HEK293T (cell line): ENCODE data around the gene B9D2.

Experiments
- CTCF ChIA-PET: fragments of 350-600 bp; formaldehyde crosslinking; extraction: SDS; loops from one replicate; lab custom pipeline; 2021; ENCODE audit warnings: antibody characterized with exemption, inconsistent platforms; lab: Yijun Ruan, JAX
- POLR2A ChIA-PET: fragments of 350-600 bp; formaldehyde crosslinking; extraction: SDS; loops from one replicate; lab custom pipeline; 2020; ENCODE audit warnings: antibody characterized with exemption, inconsistent platforms; lab: Yijun Ruan, JAX
- DNase-seq: peaks from one replicate; pipeline ENCODE4 v3.0.0; 2012; ENCODE audit warnings: mixed read lengths; ENCODE audit errors: extremely low spot score
- ARNT ChIP-seq: fragments of 450-650 bp; IDR thresholded peaks from 2 replicates; pipeline ENCODE4 v1.6.1; 2017; ENCODE audit warnings: mild to moderate bottlenecking
- BHLHE40 ChIP-seq: fragments of 450-650 bp; IDR thresholded peaks from 2 replicates; pipeline ENCODE4 v1.6.1; 2016; ENCODE audit warnings: mild to moderate bottlenecking, moderate library complexity, borderline replicate concordance
- CTBP1 ChIP-seq: fragments of 450-650 bp; IDR thresholded peaks from 2 replicates; pipeline ENCODE4 v1.6.1; 2016; ENCODE audit warnings: borderline replicate concordance
- ELF4 ChIP-seq: fragments of 450-650 bp; IDR thresholded peaks from 2 replicates; pipeline ENCODE4 v1.6.1; 2017; ENCODE audit warnings: antibody characterized with exemption
- FOXA1 ChIP-seq: fragments of 450-650 bp; IDR thresholded peaks from 2 replicates; pipeline ENCODE4 v1.6.1; 2016; ENCODE audit warnings: mild to moderate bottlenecking
- FOXK2 ChIP-seq: fragments of 450-650 bp; IDR thresholded peaks from 2 replicates; pipeline ENCODE4 v1.6.1; 2016; ENCODE audit warnings: mild to moderate bottlenecking
- FOXM1 ChIP-seq: fragments of 450-650 bp; IDR thresholded peaks from 2 replicates; pipeline ENCODE4 v1.6.1; 2017; ENCODE audit warnings: mild to moderate bottlenecking, borderline replicate concordance
- HDGF ChIP-seq: fragments of 450-650 bp; IDR thresholded peaks from 2 replicates; pipeline ENCODE4 v1.6.1; 2017; ENCODE audit warnings: antibody characterized with exemption, borderline replicate concordance
- L3MBTL2 ChIP-seq: fragments of 450-650 bp; conservative IDR thresholded peaks from 2 replicates; pipeline ENCODE4 v1.6.1; 2016; ENCODE audit warnings: mild to moderate bottlenecking
- LEF1 ChIP-seq: fragments of 450-650 bp; IDR thresholded peaks from 2 replicates; pipeline ENCODE4 v1.6.1; 2017; ENCODE audit warnings: mild to moderate bottlenecking, borderline replicate concordance
- NFRKB ChIP-seq: fragments of 450-650 bp; IDR thresholded peaks from 2 replicates; pipeline ENCODE4 v1.6.1; 2016; ENCODE audit warnings: mild to moderate bottlenecking, moderate library complexity
- SP1 ChIP-seq: fragments of 450-650 bp; IDR thresholded peaks from 2 replicates; pipeline ENCODE4 v1.6.1; 2017
- SUZ12 ChIP-seq: fragments of 450-650 bp; IDR thresholded peaks from 2 replicates; pipeline ENCODE4 v1.6.1; 2016; ENCODE audit warnings: mild to moderate bottlenecking
- TARDBP ChIP-seq: fragments of 450-650 bp; IDR thresholded peaks from 2 replicates; pipeline ENCODE4 v1.6.1; 2016
- ZNF384 ChIP-seq: fragments of 450-650 bp; IDR thresholded peaks from 2 replicates; pipeline ENCODE4 v1.6.1; 2016
- TF ChIP-seq, protein P1 (sequence below): fragments of 450-650 bp; IDR thresholded peaks from 2 replicates; pipeline ENCODE4 v1.6.1; 2016

B9D2 gene

DNA sequence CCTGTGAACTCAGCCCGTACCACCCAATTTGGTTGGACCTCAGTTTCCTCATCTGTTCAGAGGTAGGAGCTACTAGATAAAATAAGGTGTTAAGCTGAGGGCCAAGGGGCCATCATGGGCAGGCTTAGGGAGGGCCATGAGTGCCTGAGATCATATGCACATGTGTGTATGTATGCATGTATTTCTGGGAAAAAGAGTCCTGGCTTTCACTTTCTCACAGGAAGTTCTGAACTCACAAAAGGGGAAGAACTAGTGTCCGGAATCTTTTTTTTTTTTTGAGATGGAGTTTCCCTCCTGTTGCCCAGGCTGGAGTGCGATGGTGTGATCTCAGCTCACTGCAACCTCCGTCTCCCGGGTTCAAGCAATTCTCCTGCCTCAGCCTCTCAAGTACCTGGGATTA lies 29.2 kb downstream of the B9D2 start:
- TF ChIP-seq BHLHE40 (no peak), SP1 (no peak), HDGF (no peak), FOXA1 (no peak), ARNT (no peak), ELF4 (no peak), ZNF384 (no peak), LEF1 (no peak), NFRKB (no peak)
- ChIA-PET CTCF (no interaction called here), POLR2A (interaction anchor here (2.1 kb wide), 1 partner anchor 18 kb away, joined by 5 read pairs; no protein-coding TSS in a partner anchor)
- no peak for DNase-seq

DNA sequence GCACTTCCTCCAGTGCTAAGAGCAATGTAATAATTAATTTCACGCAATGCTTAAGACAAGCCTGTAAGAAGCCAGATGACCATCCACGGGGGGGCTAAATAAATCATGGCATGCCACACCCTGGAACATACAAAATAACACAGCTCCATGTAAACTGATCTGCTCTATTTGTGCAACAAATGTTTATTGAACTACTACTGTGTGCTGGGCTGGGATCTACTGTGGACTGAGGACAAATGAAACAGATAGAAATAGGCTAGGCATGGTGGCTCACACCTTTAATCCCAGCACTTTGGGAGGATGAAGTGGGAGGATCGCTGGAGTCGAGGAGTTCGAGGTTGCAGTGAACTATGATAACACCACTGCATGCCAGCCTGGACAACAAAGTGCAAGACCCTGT lies 31.5 kb downstream of the B9D2 start:
- ChIA-PET CTCF (no interaction called here), POLR2A (no interaction called here)
- no peak for TF ChIP-seq TARDBP
- no peak for TF ChIP-seq FOXK2
- no peak for DNase-seq

DNA sequence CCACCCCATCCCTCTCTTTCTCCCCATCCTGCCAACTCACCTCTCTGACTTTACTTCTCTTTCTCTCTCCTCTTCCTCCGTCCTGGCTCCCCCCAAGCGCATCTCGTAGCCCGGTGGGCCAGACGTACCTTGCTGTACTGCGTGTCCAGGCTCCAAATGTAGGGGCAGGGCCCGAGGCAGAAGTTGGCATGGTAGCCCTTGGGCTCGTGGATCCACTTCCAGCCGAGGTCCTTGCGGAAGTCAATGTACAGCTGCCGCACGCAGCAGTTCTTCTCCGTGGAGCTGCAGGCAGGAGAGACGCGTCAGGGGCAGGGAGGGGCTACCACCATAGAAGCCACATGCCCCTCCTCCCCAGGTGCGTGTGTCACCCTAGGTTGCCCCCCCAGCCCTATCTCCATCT lies 31.9 kb downstream of the B9D2 start:
- no peak for DNase-seq
- POLR2A ChIA-PET, result no interaction called here
- CTCF ChIA-PET, result no interaction called here
- no peak for TF ChIP-seq FOXA1
- no peak for TF ChIP-seq FOXM1
- TF ChIP-seq L3MBTL2, result no peak
- TF ChIP-seq NFRKB, result no peak
- no peak for TF ChIP-seq TARDBP
- no peak for TF ChIP-seq BHLHE40
- no peak for TF ChIP-seq ARNT
- TF ChIP-seq ELF4, result no peak
- no peak for TF ChIP-seq CTBP1
- no peak for TF ChIP-seq LEF1
- no peak for TF ChIP-seq ZNF384
- TF ChIP-seq SUZ12, result no peak

DNA sequence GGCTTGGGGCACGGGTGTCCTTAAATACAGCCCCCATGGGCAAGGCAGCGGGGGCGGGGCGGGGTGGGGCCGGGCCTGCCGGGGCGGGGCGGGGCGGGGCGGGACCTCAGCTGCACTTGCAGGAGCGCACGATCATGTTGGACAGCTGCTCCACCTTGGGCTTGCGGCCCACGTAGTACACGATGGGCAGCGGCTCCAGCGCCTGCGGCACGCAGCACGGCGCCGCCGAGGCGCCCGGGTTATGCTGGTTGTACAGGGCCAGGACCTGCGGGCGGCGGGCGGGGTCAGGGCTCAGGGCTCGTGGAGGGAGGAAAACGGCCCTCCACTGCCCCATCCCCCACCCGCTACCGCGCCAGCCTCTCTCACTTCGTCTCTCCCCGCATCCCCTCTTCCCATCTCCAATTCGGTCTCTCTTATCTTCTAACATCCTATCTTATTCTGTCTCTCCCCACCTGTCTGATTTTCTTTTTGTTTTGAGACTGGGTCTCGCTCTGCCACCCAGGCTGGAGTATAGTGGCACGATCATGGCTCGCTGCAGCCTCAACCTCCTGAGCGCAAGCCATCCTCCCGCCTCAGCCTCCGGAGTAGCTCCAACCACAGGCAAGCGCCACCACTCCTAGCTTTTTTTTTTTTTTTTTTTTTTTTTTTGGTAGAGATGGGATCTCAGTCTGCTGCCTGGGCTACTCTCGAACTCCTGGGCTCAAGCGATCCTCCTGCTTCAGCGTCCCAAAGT lies 32.8 kb downstream of the B9D2 start:
- ChIA-PET POLR2A (no interaction called here), CTCF (no interaction called here)
- TF ChIP-seq BHLHE40, result no peak
- TF ChIP-seq, protein P1, sequence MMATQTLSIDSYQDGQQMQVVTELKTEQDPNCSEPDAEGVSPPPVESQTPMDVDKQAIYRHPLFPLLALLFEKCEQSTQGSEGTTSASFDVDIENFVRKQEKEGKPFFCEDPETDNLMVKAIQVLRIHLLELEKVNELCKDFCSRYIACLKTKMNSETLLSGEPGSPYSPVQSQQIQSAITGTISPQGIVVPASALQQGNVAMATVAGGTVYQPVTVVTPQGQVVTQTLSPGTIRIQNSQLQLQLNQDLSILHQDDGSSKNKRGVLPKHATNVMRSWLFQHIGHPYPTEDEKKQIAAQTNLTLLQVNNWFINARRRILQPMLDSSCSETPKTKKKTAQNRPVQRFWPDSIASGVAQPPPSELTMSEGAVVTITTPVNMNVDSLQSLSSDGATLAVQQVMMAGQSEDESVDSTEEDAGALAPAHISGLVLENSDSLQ, result no peak
- TF ChIP-seq CTBP1, result no peak
- no peak for TF ChIP-seq FOXK2
- TF ChIP-seq ELF4, result no peak
- TF ChIP-seq NFRKB, result no peak
- no peak for TF ChIP-seq SUZ12
- no peak for DNase-seq

DNA sequence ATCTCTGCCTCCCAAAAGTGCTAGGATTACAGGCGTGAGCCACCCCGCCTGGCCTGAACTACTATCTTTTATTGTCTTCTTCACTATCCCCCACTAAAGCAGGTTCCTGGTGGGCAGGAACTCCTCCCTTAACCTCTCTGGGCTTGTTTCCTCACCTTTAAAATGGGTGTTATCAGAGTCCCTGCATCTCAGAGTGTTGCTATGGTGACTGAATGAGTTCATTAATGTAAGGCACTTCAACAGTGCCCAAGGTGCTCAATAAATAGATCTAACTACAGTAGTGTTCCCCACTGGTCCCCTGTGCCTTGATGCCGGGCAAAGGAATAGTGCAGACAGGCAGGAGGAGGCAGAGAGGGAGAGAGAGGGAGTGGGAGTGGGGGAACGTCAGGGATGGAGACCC lies 33.5 kb downstream of the B9D2 start:
- POLR2A ChIA-PET, result no interaction called here
- DNase-seq, result no peak
- CTCF ChIA-PET, result no interaction called here
- TF ChIP-seq SP1 (no peak), ELF4 (no peak), SUZ12 (no peak), ARNT (no peak), HDGF (no peak), ZNF384 (no peak), TARDBP (no peak), BHLHE40 (no peak), FOXK2 (no peak), LEF1 (no peak), CTBP1 (no peak), L3MBTL2 (no peak)
- TF ChIP-seq, protein P1, result no peak

DNA sequence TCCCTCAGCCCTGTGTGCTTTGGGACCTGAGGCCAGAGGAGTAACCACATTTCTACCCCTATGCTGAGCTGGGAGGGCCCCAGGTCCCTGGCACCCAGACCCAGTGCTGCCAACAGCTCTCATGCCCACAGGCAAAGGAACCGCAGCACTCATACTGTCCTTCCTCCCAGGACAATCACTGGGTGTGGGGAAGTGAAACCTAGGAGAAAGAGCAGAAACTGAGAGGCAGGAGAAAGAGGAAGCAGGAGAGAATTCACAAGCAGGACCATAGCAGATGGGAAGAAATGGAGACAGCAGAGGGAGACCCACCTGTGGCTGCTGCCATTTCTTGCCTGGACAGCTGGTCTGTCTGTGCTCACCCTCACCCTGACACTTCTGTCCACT lies 35.1 kb downstream of the B9D2 start:
- no peak for TF ChIP-seq CTBP1
- no peak for TF ChIP-seq HDGF
- no peak for DNase-seq
- ChIA-PET POLR2A (no interaction called here), CTCF (no interaction called here)

DNA sequence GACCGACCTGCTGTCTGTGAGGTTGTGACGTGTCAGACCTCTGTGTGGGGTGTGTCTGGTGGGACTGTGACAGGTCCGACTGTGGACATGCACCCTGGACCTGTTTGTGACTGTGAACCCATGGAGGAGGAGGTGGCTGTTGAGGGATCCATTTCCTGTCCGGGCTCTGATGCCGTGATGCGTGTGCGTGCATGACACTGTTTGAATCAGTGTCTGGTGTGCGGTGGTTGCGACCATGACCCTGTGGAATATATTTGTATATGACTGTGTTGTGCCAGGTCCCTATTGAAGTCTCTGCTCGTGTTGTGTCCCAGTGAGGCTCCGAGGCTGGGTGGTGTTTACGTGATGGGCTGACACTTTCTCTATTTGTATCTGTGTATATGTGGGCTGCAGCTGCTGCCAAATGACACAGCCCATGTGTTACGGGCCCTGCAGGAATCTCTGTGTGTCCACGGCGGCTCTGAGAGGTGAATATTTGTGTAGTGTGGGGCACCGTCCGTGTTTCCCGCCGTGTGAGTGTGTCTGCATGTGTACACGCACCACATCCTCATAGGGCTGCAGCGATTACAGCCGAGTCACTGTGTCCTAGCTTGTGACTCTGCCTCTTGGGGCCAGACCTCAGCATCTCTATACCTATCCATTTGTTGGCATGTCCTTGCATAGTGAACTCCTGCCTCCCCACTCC lies 35.6 kb downstream of the B9D2 start:
- TF ChIP-seq, protein P1, result no peak
- TF ChIP-seq TARDBP (no peak), FOXA1 (no peak), ELF4 (no peak), FOXM1 (no peak), NFRKB (no peak), LEF1 (no peak)
- CTCF ChIA-PET, result no interaction called here
- POLR2A ChIA-PET, result no interaction called here
- DNase-seq, result no peak
